IMR-90 (cell line): ENCODE data around the gene IFITM10. TPM values are rescaled to one million over a fixed set of nuclear protein-coding genes. Genes with fewer than 3 reads are reported as not detected.
"Not testable (repeated sequence)": the region's sequence is repeated elsewhere in the genome, so short reads cannot be mapped to it uniquely, and the experiment has no call there.

Experiments used
- ATAC-seq: fragments of 200-7000 bp; cut with Tn5 transposase; 2 replicates; pipeline ENCODE4 v1.9.1; 2020; ENCODE audit warnings: low read depth, mild to moderate bottlenecking, moderate library complexity
- BruUV-seq: library from RNA; stranded (reverse); fragments of 400-500 nt; replicated peaks from 2 replicates; lab custom pipeline; 2021; lab: Mats Ljungman, UMichigan
- CTCF ChIA-PET: fragments of 300-600 bp; formaldehyde crosslinking; extraction: SDS; loops from one replicate; lab custom pipeline; 2021; ENCODE audit warnings: antibody characterized with exemption; lab: Yijun Ruan, JAX
- POLR2A ChIA-PET: fragments of 300-600 bp; sonication (Branson Sonifier 250); formaldehyde crosslinking; loops from one replicate; lab custom pipeline; 2022; ENCODE audit warnings: antibody characterized with exemption; ENCODE audit not compliant: unreplicated experiment; lab: Charles Lee
- DNase-seq: peaks from one replicate; pipeline ENCODE4 v3.0.0; 2013
- H2AFZ ChIP-seq: replicated peaks from 2 replicates; pipeline ENCODE3; 2013; ENCODE audit warnings: low read length, mild to moderate bottlenecking; ENCODE audit not compliant: poor library complexity
- H2AK5ac ChIP-seq: 2 replicates; pipeline ENCODE4 v1.6.1; 2013; ENCODE audit warnings: low read depth, low read length, inconsistent platforms
- H2AK9ac ChIP-seq: replicated peaks from 2 replicates; pipeline ENCODE3; 2013; ENCODE audit warnings: mild to moderate bottlenecking, low read depth, low read length, moderate library complexity; ENCODE audit not compliant: poor library complexity
- H2BK120ac ChIP-seq: 2 replicates; pipeline ENCODE4 v1.6.1; 2013; ENCODE audit warnings: low read depth, low read length, inconsistent platforms
- H2BK15ac ChIP-seq: 3 replicates; pipeline ENCODE4 v1.6.1; 2013; ENCODE audit warnings: low read depth, low read length, inconsistent platforms
- H2BK20ac ChIP-seq: 2 replicates; pipeline ENCODE4 v1.6.1; 2013; ENCODE audit warnings: low read depth, mild to moderate bottlenecking, inconsistent platforms, low read length, moderate library complexity
- H2BK5ac ChIP-seq: 2 replicates; pipeline ENCODE4 v1.6.1; 2013; ENCODE audit warnings: mild to moderate bottlenecking, low read depth, low read length, inconsistent platforms; ENCODE audit not compliant: poor library complexity, severe bottlenecking
- H3K14ac ChIP-seq: replicated peaks from 2 replicates; pipeline ENCODE4 v1.6.1; 2013; ENCODE audit warnings: low read depth, low read length, inconsistent platforms
- H3K18ac ChIP-seq: 2 replicates; pipeline ENCODE4 v1.6.1; 2013; ENCODE audit warnings: low read depth, low read length, control low read depth
- H3K23ac ChIP-seq: 2 replicates; pipeline ENCODE4 v1.6.1; 2013; ENCODE audit warnings: low read depth, low read length, inconsistent platforms
- H3K27ac ChIP-seq: 2 replicates; pipeline ENCODE4 v1.5.1; 2013; ENCODE audit warnings: mild to moderate bottlenecking, control low read depth, low read length; ENCODE audit not compliant: insufficient read depth
- H3K27me3 ChIP-seq: 2 replicates; pipeline ENCODE4 v1.6.1; 2013; ENCODE audit warnings: low read length; ENCODE audit not compliant: control insufficient read depth, insufficient read depth
- H3K36me3 ChIP-seq: 2 replicates; pipeline ENCODE4 v1.6.1; 2013; ENCODE audit warnings: low read length, mixed read lengths; ENCODE audit not compliant: control insufficient read depth, insufficient read depth
- H3K4ac ChIP-seq: 2 replicates; pipeline ENCODE4 v1.6.1; 2013; ENCODE audit warnings: low read depth, low read length, inconsistent platforms
- H3K4me1 ChIP-seq: 2 replicates; pipeline ENCODE4 v1.6.1; 2013; ENCODE audit warnings: low read length, mixed read lengths; ENCODE audit not compliant: control insufficient read depth, insufficient read depth
- H3K4me2 ChIP-seq: 2 replicates; pipeline ENCODE4 v1.6.1; 2013; ENCODE audit warnings: low read depth, mild to moderate bottlenecking, control low read depth, low read length, moderate library complexity
- H3K4me3 ChIP-seq: 2 replicates; pipeline ENCODE4 v1.5.1; 2013; ENCODE audit warnings: low read depth, mild to moderate bottlenecking, control low read depth, low read length, moderate library complexity; ENCODE audit not compliant: insufficient read depth
- H3K56ac ChIP-seq: 2 replicates; pipeline ENCODE4 v1.6.1; 2013; ENCODE audit warnings: low read length, inconsistent platforms; ENCODE audit not compliant: insufficient read depth; ENCODE audit errors: extremely low read depth
- H3K79me1 ChIP-seq, 2 experiments: 2 replicates each; pipeline ENCODE4 v1.6.1; 2013; ENCODE audit warnings: low read length in 2 of 2, inconsistent platforms in 1 of 2, low read depth in 1 of 2
- H3K9ac ChIP-seq: 2 replicates; pipeline ENCODE4 v1.6.1; 2013; ENCODE audit warnings: low read depth, low read length, control low read depth
- H3K9me1 ChIP-seq: 2 replicates; pipeline ENCODE4 v1.6.1; 2013; ENCODE audit warnings: low read length, inconsistent platforms; ENCODE audit not compliant: insufficient read depth
- H3K9me3 ChIP-seq: 2 replicates; pipeline ENCODE4 v1.6.1; 2013; ENCODE audit warnings: low read length; ENCODE audit not compliant: control insufficient read depth, insufficient read depth
- H4K20me1 ChIP-seq: 2 replicates; pipeline ENCODE4 v1.6.1; 2013; ENCODE audit warnings: low read length, inconsistent platforms; ENCODE audit not compliant: insufficient read depth
- H4K5ac ChIP-seq: 2 replicates; pipeline ENCODE4 v1.6.1; 2013; ENCODE audit warnings: mild to moderate bottlenecking, low read depth, low read length, control low read depth
- H4K8ac ChIP-seq, 2 experiments: 2 replicates each; pipeline ENCODE4 v1.6.1; 2013; ENCODE audit warnings: low read depth in 2 of 2, low read length in 2 of 2, control low read depth in 1 of 2, inconsistent platforms in 1 of 2
- H4K91ac ChIP-seq: 2 replicates; pipeline ENCODE4 v1.6.1; 2013; ENCODE audit warnings: low read depth, low read length, inconsistent platforms; ENCODE audit not compliant: insufficient read depth
- WGBS, 2 experiments: methylation state at CpG; one replicate each; pipeline versions ENCODE4 v1.1.5 to v1.1.7; 2013; ENCODE audit warnings: missing lambda C conversion rate in 2 of 2; ENCODE audit not compliant: insufficient read length in 1 of 2; ENCODE audit errors: extremely low coverage in 2 of 2; 5-methylcytosine and 5-hydroxymethylcytosine counted together
- dilution Hi-C: fragments of 300-500 bp; cut with HindIII; formaldehyde crosslinking; loops from one replicate; pipeline ENCODE4 v1.14.3; 2018; ENCODE audit warnings: low sequenced_read_pairs; ENCODE audit not compliant: unreplicated experiment
- in situ Hi-C: fragments of 300-500 bp; cut with MboI; formaldehyde crosslinking; loops from 3 replicates; pipeline ENCODE4 v1.14.3; 2019; ENCODE audit warnings: low sequenced_read_pairs, inconsistent platforms, mixed read lengths
- intact Hi-C: fragments of 100-400 bp; cut with micrococcal nuclease; formaldehyde crosslinking; loops from 2 replicates; pipeline ENCODE4 v1.10.0; 2022
- polyA plus RNA-seq, 3 experiments: library from polyadenylated mRNA; depleted of rRNA; stranded (reverse); fragments of >200 nt; gene quantifications; 2 replicates each; pipeline ENCODE4 v1.2.3, GENCODE V29; 2012; ENCODE audit warnings: low replicate concordance in 1 of 3
- total RNA-seq: library from RNA; depleted of rRNA; stranded (reverse); fragments of >200 nt; gene quantifications from 2 replicates; pipeline ENCODE4 v1.2.3, GENCODE V29; 2012

Gene IFITM10
- total and polyA plus RNA-seq, 2 of the 4 experiments (the other 2 are of a cell fraction) = 0.15 to 0.18 TPM

DNA sequence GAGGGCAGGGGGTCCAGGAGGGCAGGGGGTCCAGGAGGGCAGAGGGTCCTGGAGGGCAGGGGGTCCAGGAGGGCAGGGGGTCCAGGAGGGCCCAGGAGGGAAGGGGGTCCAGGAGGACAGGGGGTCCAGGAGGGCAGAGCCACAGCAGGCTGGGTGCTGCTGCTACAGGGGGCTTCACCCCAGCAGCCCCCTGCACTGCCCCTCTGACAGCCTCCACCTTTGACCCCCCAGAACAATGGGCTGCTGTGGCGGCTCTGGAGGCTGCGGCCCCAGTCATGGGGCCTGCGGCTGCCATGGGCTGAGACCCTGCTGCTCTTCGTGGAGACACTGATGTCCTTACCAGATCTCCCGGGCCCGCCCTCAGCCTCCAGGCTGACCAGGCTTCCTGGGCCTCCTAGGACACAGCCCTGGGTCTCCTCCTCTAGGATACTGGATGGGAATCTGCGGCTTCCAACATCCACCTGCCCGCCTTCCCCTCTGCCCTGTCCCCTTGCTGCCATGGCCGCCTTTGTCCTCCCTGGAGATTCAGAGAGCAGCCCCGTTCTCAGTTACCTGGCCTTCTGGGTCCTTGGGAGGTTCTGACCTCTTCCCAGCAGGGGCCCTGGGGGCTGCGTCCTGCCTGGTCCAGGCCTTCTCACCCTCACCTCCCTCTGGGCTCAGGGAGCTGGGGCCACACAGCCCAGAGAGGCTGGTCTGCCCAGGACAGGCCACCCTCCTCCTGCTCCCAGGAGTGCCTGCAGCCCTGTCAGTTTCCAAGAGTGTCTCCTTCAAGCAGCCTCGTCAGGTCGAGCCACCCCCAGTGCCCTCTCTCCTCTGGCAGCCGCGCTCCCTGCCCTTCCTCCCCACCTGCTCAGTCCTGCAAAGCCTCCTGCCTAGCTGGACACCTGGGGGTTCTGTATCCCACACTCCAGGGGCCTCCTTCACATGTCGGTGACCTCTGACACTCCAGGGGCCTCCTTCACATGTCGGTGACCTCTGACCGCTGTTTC is 65.2 kb downstream of the IFITM10 start:
- H2AFZ ChIP-seq, H3K27ac ChIP-seq, H2BK20ac ChIP-seq, H2AK5ac ChIP-seq, H3K23ac ChIP-seq, H3K56ac ChIP-seq, H3K9me3 ChIP-seq, DNase-seq, H3K9ac ChIP-seq, intact Hi-C loops, H3K79me1 ChIP-seq, BruUV-seq, H2BK15ac ChIP-seq, dilution Hi-C loops, H4K8ac ChIP-seq, CTCF ChIA-PET, H3K4ac ChIP-seq, H4K20me1 ChIP-seq, H3K4me1 ChIP-seq, H4K5ac ChIP-seq, H3K14ac ChIP-seq, H4K91ac ChIP-seq, H3K36me3 ChIP-seq, H3K18ac ChIP-seq, H3K4me2 ChIP-seq, POLR2A ChIA-PET, H2AK9ac ChIP-seq, in situ Hi-C loops, ATAC-seq, H2BK120ac ChIP-seq, H3K9me1 ChIP-seq, H3K4me3 ChIP-seq, H2BK5ac ChIP-seq: not testable (repeated sequence)
- peaks cover 19% of the 10 kb centered on the region for H3K27me3 ChIP-seq
- WGBS, 2 experiments = no CpG with 5 or more reads among the region's 18 CpGs

DNA sequence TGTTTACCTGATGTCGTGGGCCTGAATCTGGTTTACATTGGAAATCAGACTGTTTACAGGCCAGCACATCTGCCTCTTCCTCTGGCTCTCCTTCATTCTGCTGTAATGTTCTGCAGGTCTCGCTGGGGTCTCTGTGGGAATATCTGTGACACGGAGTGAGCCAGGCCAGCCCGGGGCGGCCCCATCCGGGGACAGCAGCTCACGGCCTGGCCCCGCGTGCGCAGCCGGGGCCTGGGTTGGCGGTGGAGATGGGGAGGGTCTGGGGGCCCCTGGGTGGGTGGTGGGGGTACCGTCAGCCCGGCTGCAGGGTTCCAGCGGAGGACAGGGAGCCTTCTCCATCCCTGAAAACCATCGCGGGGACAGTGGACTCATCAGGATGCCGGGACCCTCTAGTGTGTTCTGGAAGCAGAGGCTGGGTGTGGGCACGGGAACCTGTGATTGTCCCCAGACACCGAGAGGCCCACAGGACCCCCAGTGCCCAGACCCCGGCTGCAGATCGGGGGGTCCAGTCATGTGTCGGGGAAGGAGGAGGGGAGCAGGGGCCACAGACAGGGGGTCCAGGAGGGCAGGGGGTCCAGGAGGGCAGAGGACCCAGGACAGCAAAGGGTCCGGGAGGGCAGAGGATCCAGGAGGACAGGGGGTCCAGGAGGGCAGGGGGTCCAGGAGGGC is 66.4 kb downstream of the IFITM10 start:
- intact Hi-C loops, H2BK15ac ChIP-seq, H4K5ac ChIP-seq, H3K9me3 ChIP-seq, H4K20me1 ChIP-seq, H3K4me3 ChIP-seq, H2BK120ac ChIP-seq, BruUV-seq, DNase-seq, H2AK9ac ChIP-seq, H2AFZ ChIP-seq, H3K79me1 ChIP-seq, H3K9me1 ChIP-seq, CTCF ChIA-PET, H3K23ac ChIP-seq, H4K91ac ChIP-seq, H3K18ac ChIP-seq, H3K56ac ChIP-seq, H3K14ac ChIP-seq, H4K8ac ChIP-seq, H3K27ac ChIP-seq, dilution Hi-C loops, H2AK5ac ChIP-seq, H3K4ac ChIP-seq, ATAC-seq, H3K4me1 ChIP-seq, H3K9ac ChIP-seq, POLR2A ChIA-PET, H3K4me2 ChIP-seq, H2BK5ac ChIP-seq, H3K36me3 ChIP-seq, in situ Hi-C loops, H2BK20ac ChIP-seq: not testable (repeated sequence)
- WGBS, 2 experiments = no CpG with 5 or more reads among the region's 24 CpGs
- H3K27me3 ChIP-seq = peaks cover 18% of the 10 kb centered on the region
